Stomach (tissue), 4 donors: Measurements from ENCODE around the gene NEDD4L.

ENCODE experiments used
- POLR2A ChIP-seq, 4 donors: fragments of 450-650 bp; IDR thresholded peaks; one replicate each; pipeline ENCODE4 v1.6.1; 2016; ENCODE audit warnings: antibody characterized with exemption in 4 of 4, control low read depth in 2 of 4, mild to moderate bottlenecking in 1 of 4, moderate library complexity in 1 of 4
- POLR2AphosphoS5 ChIP-seq, 3 donors: sonication (generic); formaldehyde crosslinking; IDR thresholded peaks; one replicate each; pipeline ENCODE4 v1.6.1; 2016; ENCODE audit warnings: antibody characterized with exemption in 3 of 3
- TF ChIP-seq, protein P1 (sequence below), 7 experiments: fragments of 450-650 bp in 4 of 7; fragments of 200-600 bp in 3 of 7; sonication (generic) in 3 of 7; IDR thresholded peaks; one replicate each; pipeline ENCODE4 v1.5.1; 2016 to 2019; ENCODE audit warnings: antibody characterized with exemption in 7 of 7, control low read depth in 2 of 7, mild to moderate bottlenecking in 1 of 7

GRCh38 chr18:58067601-58068000 lies 23.6 kb downstream of the NEDD4L start:
- TF ChIP-seq POLR2A (IDR thresholded peaks at IDR 0.05) (no peak), POLR2AphosphoS5 (IDR thresholded peaks at IDR 0.05) (no peak)
- TF ChIP-seq, protein P1, sequence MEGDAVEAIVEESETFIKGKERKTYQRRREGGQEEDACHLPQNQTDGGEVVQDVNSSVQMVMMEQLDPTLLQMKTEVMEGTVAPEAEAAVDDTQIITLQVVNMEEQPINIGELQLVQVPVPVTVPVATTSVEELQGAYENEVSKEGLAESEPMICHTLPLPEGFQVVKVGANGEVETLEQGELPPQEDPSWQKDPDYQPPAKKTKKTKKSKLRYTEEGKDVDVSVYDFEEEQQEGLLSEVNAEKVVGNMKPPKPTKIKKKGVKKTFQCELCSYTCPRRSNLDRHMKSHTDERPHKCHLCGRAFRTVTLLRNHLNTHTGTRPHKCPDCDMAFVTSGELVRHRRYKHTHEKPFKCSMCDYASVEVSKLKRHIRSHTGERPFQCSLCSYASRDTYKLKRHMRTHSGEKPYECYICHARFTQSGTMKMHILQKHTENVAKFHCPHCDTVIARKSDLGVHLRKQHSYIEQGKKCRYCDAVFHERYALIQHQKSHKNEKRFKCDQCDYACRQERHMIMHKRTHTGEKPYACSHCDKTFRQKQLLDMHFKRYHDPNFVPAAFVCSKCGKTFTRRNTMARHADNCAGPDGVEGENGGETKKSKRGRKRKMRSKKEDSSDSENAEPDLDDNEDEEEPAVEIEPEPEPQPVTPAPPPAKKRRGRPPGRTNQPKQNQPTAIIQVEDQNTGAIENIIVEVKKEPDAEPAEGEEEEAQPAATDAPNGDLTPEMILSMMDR (IDR thresholded peaks at IDR 0.05), result no peak
